NT2/D1 (cell line): ENCODE data around the gene DSCAML1.

Source experiments
- SUZ12 ChIP-seq: IDR thresholded peaks from 2 replicates; pipeline ENCODE4 v1.6.1; 2011; ENCODE audit not compliant: insufficient read length, insufficient read depth; ENCODE audit errors: extremely low read depth
- YY1 ChIP-seq: IDR thresholded peaks from 2 replicates; pipeline ENCODE4 v1.6.1; 2011; ENCODE audit not compliant: insufficient read length, insufficient read depth

DNA sequence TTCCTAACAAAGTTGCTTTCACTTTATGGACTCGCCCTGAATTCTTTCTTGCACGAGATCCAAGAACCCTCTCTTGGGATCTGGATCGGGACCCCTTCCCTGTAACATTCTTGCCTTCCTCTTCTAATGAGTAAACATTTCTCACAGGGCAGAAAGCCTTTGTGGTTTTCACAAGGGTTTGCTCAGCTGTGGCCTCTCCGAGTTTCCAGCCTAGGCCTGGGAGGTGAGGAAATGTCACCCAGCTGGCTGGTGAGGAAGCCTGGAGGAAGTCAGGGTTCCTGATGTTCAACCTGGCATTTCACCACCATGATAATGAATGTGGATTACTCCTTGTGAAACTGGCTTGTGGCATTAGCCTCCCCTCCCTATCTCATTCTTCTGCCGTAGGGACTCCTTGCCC lies 224.9 kb downstream of the DSCAML1 start:
- TF ChIP-seq YY1 (no peak), SUZ12 (no peak)
